Neural progenitor cell (in vitro differentiated cells): ENCODE data around the gene AKR1E2. TPM values are rescaled to one million over a fixed set of nuclear protein-coding genes. Genes with fewer than 3 reads are reported as not detected.

Experiments
- DNase-seq: peaks from one replicate; pipeline ENCODE4 v3.0.0-alpha.2; 2016; ENCODE audit warnings: low spot score
- H2AFZ ChIP-seq: fragments of 200-600 bp; sonication (generic); replicated peaks from 2 replicates; pipeline ENCODE4 v1.6.1; 2016; ENCODE audit warnings: antibody characterized with exemption
- H3F3A ChIP-seq: fragments of 200-600 bp; sonication (generic); 2 replicates; pipeline ENCODE4 v1.6.1; 2016; ENCODE audit warnings: antibody characterized with exemption, low read depth
- H3K27ac ChIP-seq: fragments of 200-600 bp; sonication (generic); 2 replicates; pipeline ENCODE4 v1.5.1; 2016; ENCODE audit warnings: mild to moderate bottlenecking
- H3K27me3 ChIP-seq: fragments of 200-600 bp; sonication (generic); 2 replicates; pipeline ENCODE4 v1.6.1; 2016; ENCODE audit warnings: mild to moderate bottlenecking, moderate library complexity
- H3K36me3 ChIP-seq: fragments of 200-600 bp; sonication (generic); 2 replicates; pipeline ENCODE4 v1.5.1; 2016
- H3K4me1 ChIP-seq: fragments of 200-600 bp; sonication (generic); 2 replicates; pipeline ENCODE4 v1.6.1; 2016; ENCODE audit warnings: mixed run types
- H3K4me2 ChIP-seq: fragments of 200-600 bp; sonication (generic); 2 replicates; pipeline ENCODE4 v1.6.1; 2016
- H3K4me3 ChIP-seq: fragments of 200-600 bp; sonication (generic); 2 replicates; pipeline ENCODE4 v1.5.1; 2016
- H3K79me2 ChIP-seq: fragments of 200-600 bp; sonication (generic); 2 replicates; pipeline ENCODE4 v1.6.1; 2016; ENCODE audit warnings: low read depth
- H3K9ac ChIP-seq: fragments of 200-600 bp; sonication (generic); 2 replicates; pipeline ENCODE4 v1.6.1; 2016
- H3K9me3 ChIP-seq: fragments of 200-600 bp; sonication (generic); 2 replicates; pipeline ENCODE4 v1.5.1; 2016; ENCODE audit warnings: low read depth
- H4K20me1 ChIP-seq: fragments of 200-600 bp; sonication (generic); 2 replicates; pipeline ENCODE4 v1.6.1; 2016; ENCODE audit warnings: low read depth
- H3K27ac Mint-ChIP-seq: 3 replicates; pipeline ENCODE4 v1.8.0; 2021; ENCODE audit warnings: mixed read lengths
- H3K27me3 Mint-ChIP-seq: 2 replicates; pipeline ENCODE4 v1.8.0; 2022; ENCODE audit warnings: low read depth, mild to moderate bottlenecking, inconsistent platforms, moderate library complexity, mixed read lengths; ENCODE audit not compliant: insufficient read depth
- H3K36me3 Mint-ChIP-seq: 3 replicates; pipeline ENCODE4 v1.8.0; 2021; ENCODE audit warnings: mixed read lengths
- H3K4me1 Mint-ChIP-seq: 3 replicates; pipeline ENCODE4 v1.8.0; 2021; ENCODE audit warnings: mixed read lengths
- H3K4me3 Mint-ChIP-seq: 3 replicates; pipeline ENCODE4 v1.8.0; 2021; ENCODE audit warnings: mild to moderate bottlenecking, moderate library complexity, mixed read lengths
- H3K9me3 Mint-ChIP-seq: 3 replicates; pipeline ENCODE4 v1.8.0; 2020; ENCODE audit warnings: mixed read lengths
- EZH2 ChIP-seq: fragments of 200-600 bp; sonication (generic); IDR thresholded peaks from 2 replicates; pipeline ENCODE4 v1.6.1; 2017; ENCODE audit warnings: antibody characterized with exemption, mild to moderate bottlenecking, moderate library complexity
- EZH2phosphoT487 ChIP-seq: fragments of 200-600 bp; sonication (generic); IDR thresholded peaks from 2 replicates; pipeline ENCODE4 v1.6.1; 2017; ENCODE audit warnings: antibody characterized with exemption
- total RNA-seq: library from RNA; depleted of rRNA; stranded (reverse); fragments of >200 nt; gene quantifications from 2 replicates; pipeline ENCODE4 v1.2.3, GENCODE V29; 2015; ENCODE audit warnings: low replicate concordance
- TF ChIP-seq, protein P1 (sequence below): fragments of 200-600 bp; sonication (generic); IDR thresholded peaks from 2 replicates; pipeline ENCODE4 v1.5.1; 2017; ENCODE audit warnings: antibody characterized with exemption, mild to moderate bottlenecking

The AKR1E2 gene
- total RNA-seq, 1 donor from 2014 or later = 3.4 TPM

DNA sequence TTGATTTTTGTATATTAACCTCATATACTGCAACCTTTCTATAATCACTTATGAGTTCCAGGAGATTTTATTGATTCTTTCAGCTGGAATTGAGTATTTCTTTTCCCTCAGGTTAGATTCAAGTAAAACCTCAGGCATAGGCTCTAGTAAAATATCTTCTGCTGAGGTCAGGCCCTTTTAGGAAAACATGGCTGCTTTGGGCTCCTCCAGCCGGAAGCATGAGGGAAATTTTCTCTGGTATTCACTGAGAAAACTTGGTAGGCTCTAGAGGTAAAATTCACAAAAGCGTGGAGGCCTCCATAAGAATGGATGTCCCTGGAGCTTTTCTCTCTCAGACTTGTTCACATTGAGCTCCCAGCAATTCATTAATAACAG is 56.7 kb downstream of the AKR1E2 start:
- no peak overlapping the region for H3K4me3 Mint-ChIP-seq

DNA sequence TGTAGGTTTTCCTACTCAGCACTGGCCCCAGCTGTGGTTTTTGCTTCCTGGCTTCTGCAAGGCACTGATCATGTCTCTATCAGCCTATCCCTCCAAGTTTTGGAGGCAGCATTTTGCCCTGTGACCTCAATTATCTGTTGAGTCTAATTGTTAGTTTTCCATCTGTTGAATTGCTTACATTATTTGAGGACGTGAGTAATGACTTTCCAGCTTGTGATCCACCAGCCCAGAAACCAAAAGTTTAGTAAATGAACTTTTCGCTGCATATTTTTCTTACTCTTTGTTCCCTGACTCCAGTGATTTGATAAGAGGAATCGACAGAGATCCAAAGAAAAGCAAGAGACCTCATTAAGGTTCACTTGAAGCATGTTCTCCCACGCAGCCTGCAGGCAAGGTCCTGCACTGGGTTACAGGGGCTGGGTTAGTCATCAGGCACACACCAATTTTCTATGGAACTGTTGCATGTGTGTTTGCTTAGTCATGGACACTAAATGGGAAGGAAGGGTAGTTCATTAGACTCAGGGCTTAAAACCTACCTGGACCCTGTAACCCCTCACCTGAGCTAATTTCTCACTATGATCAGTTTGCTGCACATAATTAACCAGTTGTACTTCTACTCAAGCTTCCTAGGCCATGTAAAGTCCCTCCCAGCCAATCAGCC is 57.2 kb downstream of the AKR1E2 start:
- H3K36me3 Mint-ChIP-seq = no peaks in the 10 kb centered on the region
- Histone ChIP-seq H3K4me2 (no peak overlapping the region), H2AFZ (no peak overlapping the region)

More for the DNA sequence above, 56.7 kb downstream of the AKR1E2 start:
- Histone ChIP-seq H3K4me1 (no peaks in the 10 kb centered on the region), H3K4me2 (no peak overlapping the region), H3F3A (no peaks in the 10 kb centered on the region), H3K27ac (no peak overlapping the region), H3K79me2 (no peaks in the 10 kb centered on the region), H3K4me3 (no peak overlapping the region), H3K9ac (no peak overlapping the region), H3K27me3 (no peaks in the 10 kb centered on the region), H3K36me3 (no peaks in the 10 kb centered on the region), H2AFZ (no peak overlapping the region), H3K9me3 (no peaks in the 10 kb centered on the region), H4K20me1 (no peaks in the 10 kb centered on the region)
- no peak for DNase-seq
- Mint-ChIP-seq H3K27me3 (no peaks in the 10 kb centered on the region), H3K9me3 (peaks cover 3% of the 10 kb centered on the region), H3K4me1 (no peaks in the 10 kb centered on the region), H3K27ac (no peak overlapping the region), H3K36me3 (no peaks in the 10 kb centered on the region)
- no peak for TF ChIP-seq EZH2phosphoT487
- TF ChIP-seq, protein P1, sequence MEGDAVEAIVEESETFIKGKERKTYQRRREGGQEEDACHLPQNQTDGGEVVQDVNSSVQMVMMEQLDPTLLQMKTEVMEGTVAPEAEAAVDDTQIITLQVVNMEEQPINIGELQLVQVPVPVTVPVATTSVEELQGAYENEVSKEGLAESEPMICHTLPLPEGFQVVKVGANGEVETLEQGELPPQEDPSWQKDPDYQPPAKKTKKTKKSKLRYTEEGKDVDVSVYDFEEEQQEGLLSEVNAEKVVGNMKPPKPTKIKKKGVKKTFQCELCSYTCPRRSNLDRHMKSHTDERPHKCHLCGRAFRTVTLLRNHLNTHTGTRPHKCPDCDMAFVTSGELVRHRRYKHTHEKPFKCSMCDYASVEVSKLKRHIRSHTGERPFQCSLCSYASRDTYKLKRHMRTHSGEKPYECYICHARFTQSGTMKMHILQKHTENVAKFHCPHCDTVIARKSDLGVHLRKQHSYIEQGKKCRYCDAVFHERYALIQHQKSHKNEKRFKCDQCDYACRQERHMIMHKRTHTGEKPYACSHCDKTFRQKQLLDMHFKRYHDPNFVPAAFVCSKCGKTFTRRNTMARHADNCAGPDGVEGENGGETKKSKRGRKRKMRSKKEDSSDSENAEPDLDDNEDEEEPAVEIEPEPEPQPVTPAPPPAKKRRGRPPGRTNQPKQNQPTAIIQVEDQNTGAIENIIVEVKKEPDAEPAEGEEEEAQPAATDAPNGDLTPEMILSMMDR = no peak
- no peak for TF ChIP-seq EZH2

DNA sequence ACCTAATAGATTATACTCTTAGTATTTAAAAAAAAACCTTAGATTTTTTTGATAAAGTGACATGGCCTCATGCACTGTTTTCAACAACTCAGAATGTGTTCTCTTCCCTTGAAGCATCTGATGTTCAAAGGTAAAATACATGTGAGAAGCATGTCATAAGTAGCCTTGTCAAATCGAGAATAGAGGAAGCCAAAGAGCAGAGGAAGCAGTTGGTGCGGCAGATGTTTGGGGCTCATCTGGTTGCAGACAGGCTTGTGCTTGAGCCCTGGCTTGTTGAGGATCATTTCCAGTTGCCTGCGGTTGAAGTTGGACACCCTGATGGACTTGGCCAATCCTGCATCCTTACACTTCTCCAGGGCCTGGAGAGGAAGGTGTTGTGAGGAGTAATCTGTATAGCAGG is 59.2 kb downstream of the AKR1E2 start:
- DNase-seq = no peak
- Histone ChIP-seq H3K9me3 (no peaks in the 10 kb centered on the region), H2AFZ (no peak overlapping the region), H3K36me3 (no peaks in the 10 kb centered on the region), H3F3A (no peaks in the 10 kb centered on the region), H3K4me2 (no peak overlapping the region), H3K9ac (no peak overlapping the region), H4K20me1 (no peaks in the 10 kb centered on the region), H3K4me1 (no peaks in the 10 kb centered on the region), H3K79me2 (no peaks in the 10 kb centered on the region), H3K27ac (no peak overlapping the region), H3K4me3 (no peak overlapping the region), H3K27me3 (no peaks in the 10 kb centered on the region)
- H3K9me3 Mint-ChIP-seq = peaks cover 3% of the 10 kb centered on the region
- no peaks in the 10 kb centered on the region for H3K27me3 Mint-ChIP-seq
- no peaks in the 10 kb centered on the region for H3K4me1 Mint-ChIP-seq
- no peak overlapping the region for H3K27ac Mint-ChIP-seq
- H3K4me3 Mint-ChIP-seq = no peak overlapping the region
- TF ChIP-seq EZH2phosphoT487 (no peak), EZH2 (no peak)
- TF ChIP-seq, protein P1 = no peak
- no peaks in the 10 kb centered on the region for H3K36me3 Mint-ChIP-seq

More for the DNA sequence above, 57.2 kb downstream of the AKR1E2 start:
- no peaks in the 10 kb centered on the region for H3K4me1 Mint-ChIP-seq
- Histone ChIP-seq H3K9ac (no peak overlapping the region), H3K4me1 (no peaks in the 10 kb centered on the region), H3F3A (no peaks in the 10 kb centered on the region), H3K36me3 (no peaks in the 10 kb centered on the region), H4K20me1 (no peaks in the 10 kb centered on the region), H3K9me3 (no peaks in the 10 kb centered on the region), H3K27me3 (no peaks in the 10 kb centered on the region), H3K4me3 (no peak overlapping the region), H3K27ac (no peak overlapping the region), H3K79me2 (no peaks in the 10 kb centered on the region)
- H3K27me3 Mint-ChIP-seq = no peaks in the 10 kb centered on the region
- peaks cover 3% of the 10 kb centered on the region for H3K9me3 Mint-ChIP-seq
- H3K27ac Mint-ChIP-seq = no peak overlapping the region
- no peak for DNase-seq
- H3K4me3 Mint-ChIP-seq = no peak overlapping the region
- TF ChIP-seq, protein P1 = no peak
- TF ChIP-seq EZH2 (no peak), EZH2phosphoT487 (no peak)
